ENCODE measurements around the gene CIDEB.

Gene CIDEB

GRCh38 chr14:24331731-24332267 is 24.0 kb upstream of the CIDEB start:
- DNase-seq = peak; percentile 49

GRCh38 chr14:24330973-24331674 is 23.3 kb upstream of the CIDEB start:
- DNase-seq = no peak

GRCh38 chr14:24329736-24330135 is 22.0 kb upstream of the CIDEB start:
- DNase-seq = no peak

- DNase-seq = no peak
Observed at GRCh38 chr14:24329073-24329663, 21.4 kb upstream of the CIDEB start.

GRCh38 chr14:24327914-24328313 is 20.1 kb upstream of the CIDEB start:
- peak; percentile 12 for DNase-seq

- DNase-seq = no peak
Observed at GRCh38 chr14:24327303-24327702, 19.5 kb upstream of the CIDEB start.

GRCh38 chr14:24325963-24326362 is 18.2 kb upstream of the CIDEB start:
- no peak for DNase-seq

GRCh38 chr14:24325041-24325530 is 17.3 kb upstream of the CIDEB start:
- no peak for DNase-seq

- no peak for DNase-seq
Observed at GRCh38 chr14:24324024-24324423, 16.2 kb upstream of the CIDEB start.

GRCh38 chr14:24323341-24323740 is 15.6 kb upstream of the CIDEB start:
- DNase-seq = no peak

GRCh38 chr14:24322672-24323071 is 14.9 kb upstream of the CIDEB start:
- DNase-seq = no peak

- DNase-seq = no peak
Observed at GRCh38 chr14:24321212-24321975, 13.6 kb upstream of the CIDEB start.

- DNase-seq = no peak
Observed at GRCh38 chr14:24317141-24317928, 9.6 kb upstream of the CIDEB start.

GRCh38 chr14:24316597-24316950 is 8.8 kb upstream of the CIDEB start:
- no peak for DNase-seq

GRCh38 chr14:24315807-24316596 is 8.2 kb upstream of the CIDEB start:
- DNase-seq = no peak

GRCh38 chr14:24315243-24315806 is 7.5 kb upstream of the CIDEB start:
- DNase-seq = no peak

GRCh38 chr14:24314377-24315193 is 6.8 kb upstream of the CIDEB start:
- no peak for DNase-seq

- DNase-seq = no peak
Observed at GRCh38 chr14:24313913-24314312, 6.1 kb upstream of the CIDEB start.

- no peak for DNase-seq
Observed at GRCh38 chr14:24312736-24313507, 5.1 kb upstream of the CIDEB start.

Data from NCI-H82 (cell line).